Amniotic stem cell (primary cell): ENCODE data around the gene CPZ.
"Not testable (repeated sequence)": the region's sequence is repeated elsewhere in the genome, so short reads cannot be mapped to it uniquely, and the experiment has no call there.

Source experiments
- DNase-seq: peaks from one replicate; lab custom pipeline; 2025; lab: John Stamatoyannopoulos, UW

Gene CPZ

GRCh38 chr4:8610858-8611616, 18.5 kb downstream of the CPZ start:
- DNase-seq, result no peak

- no peak for DNase-seq
Observed at GRCh38 chr4:8612646-8613045, 20.1 kb downstream of the CPZ start.

GRCh38 chr4:8613421-8614364, 21.1 kb downstream of the CPZ start:
- no peak for DNase-seq

DNA sequence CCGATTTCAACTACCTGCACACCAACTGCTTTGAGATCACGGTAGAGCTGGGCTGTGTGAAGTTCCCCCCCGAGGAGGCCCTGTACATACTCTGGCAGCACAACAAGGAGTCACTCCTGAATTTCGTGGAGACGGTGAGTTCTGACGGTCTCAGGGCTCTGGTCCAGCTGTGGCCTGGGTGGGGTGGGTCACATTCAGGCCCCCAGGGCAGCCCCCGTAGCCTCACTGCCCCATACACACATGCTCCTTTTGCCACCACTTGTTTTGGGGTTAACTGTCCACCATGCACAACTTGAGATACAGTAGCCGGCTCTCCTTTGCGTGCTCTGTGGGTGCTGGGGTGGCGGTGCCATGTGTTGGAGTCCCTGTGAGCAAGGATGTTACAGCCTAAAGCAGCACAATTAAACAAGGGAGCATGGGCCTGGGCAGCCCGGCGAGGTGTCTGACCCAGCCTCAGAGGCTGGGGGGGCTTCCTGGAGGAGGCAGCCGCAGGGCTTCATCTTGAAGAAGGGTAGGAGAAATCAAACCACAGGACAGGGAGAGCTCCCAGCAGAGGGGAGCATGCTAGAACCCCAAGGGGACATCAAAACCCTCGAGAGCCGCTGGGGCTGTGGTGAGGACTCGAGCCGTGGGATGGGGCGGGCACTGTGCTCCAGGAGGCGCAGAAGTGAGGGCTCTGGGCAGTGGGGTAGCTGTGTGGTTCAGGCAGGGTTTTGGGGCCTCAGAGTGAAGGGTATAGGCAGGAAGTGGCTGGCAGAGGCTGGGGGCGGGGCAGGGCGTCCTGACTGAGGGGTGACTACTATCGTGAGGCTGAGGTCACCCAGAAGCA, 22.0 kb downstream of the CPZ start:
- DNase-seq, result no peak

- DNase-seq, result no peak
Observed at GRCh38 chr4:8615366-8615765, 22.8 kb downstream of the CPZ start.

- DNase-seq, result no peak
Observed at GRCh38 chr4:8615921-8616787, 23.6 kb downstream of the CPZ start.

DNA sequence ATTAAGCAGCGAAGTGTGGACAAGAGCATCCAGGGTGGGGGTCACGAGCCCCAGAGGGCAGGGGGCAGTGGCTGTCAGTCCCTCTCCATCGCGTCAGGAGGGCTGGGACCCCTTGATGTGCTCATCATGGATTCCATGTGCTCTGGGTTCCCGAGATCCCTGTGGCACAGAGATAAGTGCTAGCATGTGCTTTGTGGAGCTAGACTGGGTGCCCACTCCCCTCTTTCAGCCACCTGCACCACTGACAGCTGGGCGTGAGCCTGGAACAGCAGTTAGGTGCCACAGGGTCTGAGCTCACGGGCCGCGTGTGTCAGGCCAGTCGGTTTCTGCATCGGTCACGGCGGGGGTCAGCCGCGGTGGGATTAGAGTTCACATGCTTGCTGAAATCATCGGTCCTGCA, 24.3 kb downstream of the CPZ start:
- no peak for DNase-seq

DNA sequence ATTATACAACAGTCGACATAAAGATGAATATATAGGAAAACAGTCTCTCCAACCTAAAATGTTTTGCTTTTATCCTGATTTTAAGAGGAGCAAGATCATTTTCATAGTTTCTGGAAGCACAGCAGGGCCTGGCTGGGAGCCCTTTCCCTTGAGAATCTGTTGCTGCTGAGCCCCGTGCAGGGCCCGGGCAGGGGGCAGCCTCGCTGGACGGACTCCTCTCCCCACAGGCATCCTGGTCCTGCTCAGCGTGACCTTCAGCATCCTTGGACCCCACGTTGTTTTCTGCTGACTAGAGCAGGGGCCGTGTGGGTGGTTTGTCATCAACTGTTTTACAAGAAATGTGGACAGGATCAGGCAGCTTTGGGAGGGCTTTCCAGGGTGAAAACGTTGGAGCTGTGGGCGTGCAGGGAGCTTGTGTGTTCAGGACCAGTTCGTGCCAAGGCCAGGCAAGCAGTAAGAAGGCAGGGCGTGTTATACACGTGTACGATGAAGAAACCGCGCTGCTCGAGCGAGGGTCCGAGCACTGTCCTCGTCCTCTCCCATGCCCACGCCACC, 25.0 kb downstream of the CPZ start:
- DNase-seq, result no peak

- no peak for DNase-seq
Observed at GRCh38 chr4:8618421-8618820, 25.9 kb downstream of the CPZ start.

GRCh38 chr4:8618961-8619720, 26.6 kb downstream of the CPZ start:
- DNase-seq, result no peak

DNA sequence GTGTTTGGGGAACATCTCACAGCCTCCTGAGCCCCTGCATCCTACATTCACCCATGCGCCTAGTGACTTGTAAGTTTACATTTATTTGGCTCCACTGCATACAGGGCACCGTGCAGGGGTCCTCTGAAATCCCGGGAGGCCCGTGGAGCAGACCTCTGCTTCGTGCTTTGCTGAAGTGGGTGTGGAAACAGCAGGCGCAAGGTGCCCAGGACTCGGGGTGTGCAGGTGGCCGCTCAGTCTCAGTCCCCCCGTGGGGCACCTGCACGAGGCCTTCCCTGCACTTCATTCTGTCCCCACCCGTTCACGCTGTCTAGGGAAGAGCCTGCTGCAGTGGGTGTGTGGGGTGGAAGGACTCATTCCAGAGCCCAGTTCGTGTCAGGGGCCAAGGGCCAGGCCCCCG, 28.6 kb downstream of the CPZ start:
- DNase-seq, result not testable (repeated sequence)

GRCh38 chr4:8624601-8625272, 32.2 kb downstream of the CPZ start:
- DNase-seq, result not testable (repeated sequence)

DNA sequence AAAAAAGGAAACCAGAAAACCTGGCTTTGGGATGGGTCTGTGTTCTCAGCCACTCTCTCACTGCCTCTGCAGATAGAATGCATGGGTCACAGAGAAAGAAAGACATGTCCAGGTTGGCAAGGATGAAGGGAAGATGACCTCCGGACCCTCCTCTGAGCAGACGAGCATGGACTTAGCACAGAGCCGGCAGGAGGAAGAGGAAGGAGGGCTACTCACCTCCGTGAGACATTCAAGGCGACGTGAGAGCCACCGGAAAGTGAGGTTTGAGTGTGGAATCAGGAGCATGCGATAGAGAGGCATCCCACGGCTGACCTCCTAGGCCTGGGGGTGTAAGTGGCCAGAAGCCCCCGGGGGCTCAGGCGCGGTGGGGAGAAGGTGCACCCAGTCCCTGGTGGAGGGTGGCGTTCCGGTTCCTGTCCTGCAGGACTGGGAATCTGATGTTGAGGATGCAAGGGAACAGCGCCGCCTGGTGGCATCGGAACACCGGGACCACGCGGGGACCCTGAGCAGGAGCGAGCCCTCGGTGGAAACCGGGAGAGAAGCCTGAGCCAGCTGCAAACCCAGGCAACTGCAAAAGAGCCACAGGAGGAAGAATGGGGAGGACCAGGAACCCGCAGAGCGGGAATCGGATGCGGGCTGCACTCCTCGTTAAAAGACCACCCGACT, 37.8 kb downstream of the CPZ start:
- DNase-seq, result not testable (repeated sequence)

GRCh38 chr4:8631896-8632295, 39.3 kb downstream of the CPZ start:
- DNase-seq, result not testable (repeated sequence)

GRCh38 chr4:8634773-8635172, 42.2 kb downstream of the CPZ start:
- not testable (repeated sequence) for DNase-seq

- DNase-seq, result not testable (repeated sequence)
Observed at GRCh38 chr4:8635897-8636554, 43.5 kb downstream of the CPZ start.

DNA sequence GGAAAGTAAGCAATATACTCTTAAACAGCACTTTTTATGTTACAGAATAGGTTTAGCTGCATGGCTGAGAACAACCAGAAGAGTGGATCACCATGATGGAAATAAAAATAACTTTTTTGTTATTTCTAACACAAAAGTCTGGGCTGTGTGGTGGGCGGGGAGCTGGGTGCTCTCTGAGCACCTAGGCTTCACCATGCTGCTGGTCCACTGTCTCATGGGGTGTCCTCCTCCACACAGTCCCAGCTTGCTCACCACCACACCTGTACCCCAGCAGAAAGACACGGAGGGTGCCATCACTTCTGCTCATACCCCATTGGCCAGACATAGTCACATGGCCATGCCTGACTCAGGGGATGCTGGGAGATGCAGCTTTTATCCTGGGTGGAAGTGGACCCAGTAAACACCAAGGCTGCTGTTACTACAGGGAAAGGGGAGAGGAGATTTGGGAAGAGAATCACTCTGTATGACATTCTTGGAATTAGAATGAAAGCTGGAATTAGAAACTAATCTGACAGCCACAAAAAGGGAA, 45.0 kb downstream of the CPZ start:
- no peak for DNase-seq

DNA sequence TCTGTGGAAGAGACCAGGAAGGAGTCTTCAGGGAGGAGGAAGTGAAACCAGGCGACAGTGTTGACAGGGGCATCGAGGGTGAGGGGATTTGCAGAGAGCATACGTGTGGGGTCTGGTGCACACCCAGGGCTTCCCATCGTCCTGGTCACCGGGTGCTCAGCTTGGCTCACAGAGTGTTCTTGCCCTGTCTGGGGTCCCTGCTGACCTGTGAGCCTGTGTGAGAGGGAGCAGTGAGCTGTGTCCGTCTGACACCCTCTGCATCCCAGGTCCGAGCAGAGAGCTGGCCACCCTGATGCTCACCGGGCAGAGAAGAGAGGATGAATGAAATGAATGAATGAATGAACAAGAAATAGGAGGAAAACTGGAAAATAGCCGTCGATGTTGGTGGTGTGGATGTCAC, 46.5 kb downstream of the CPZ start:
- DNase-seq, result no peak
